HepG2 (cell line): ENCODE results near the gene NR2F1. TPM values are rescaled to one million over a fixed set of nuclear protein-coding genes. Genes with fewer than 3 reads are reported as not detected.
A peak's percentile ranks its signal among the peaks of the same experiment; 100 is the strongest.

Source experiments
- ATAC-seq: fragments of 200-7000 bp; cut with Tn5 transposase; 3 replicates; pipeline ENCODE4 v1.9.1; 2020; ENCODE audit warnings: mild to moderate bottlenecking, moderate library complexity
- BruUV-seq: library from RNA; stranded (reverse); fragments of 400-500 nt; replicated peaks from 2 replicates; lab custom pipeline; 2021; lab: Mats Ljungman, UMichigan
- CTCF ChIA-PET: fragments of 300-600 bp; formaldehyde crosslinking; extraction: SDS; loops from one replicate; lab custom pipeline; 2021; ENCODE audit warnings: low total read pairs, inconsistent platforms, low intra/inter-chr PET ratio; lab: Yijun Ruan, JAX
- POLR2A ChIA-PET: fragments of 350-600 bp; sonication (Branson Sonifier 250); formaldehyde crosslinking; loops from one replicate; lab custom pipeline; 2020; ENCODE audit warnings: antibody characterized with exemption, inconsistent platforms; lab: Yijun Ruan, JAX
- DNase-seq: peaks from one replicate; pipeline ENCODE4 v3.0.0-alpha.2; 2015; ENCODE audit warnings: low spot score
- FAIRE-seq: peaks from 3 replicates; lab custom pipeline; 2011; peaks lifted over from hg19 to GRCh38; lab: Jason Lieb, UNC
- H2AFZ ChIP-seq: one replicate; pipeline ENCODE4 v1.6.1; 2011; ENCODE audit warnings: low read length, inconsistent platforms
- H3K27ac ChIP-seq: fragments of 300-600 bp; 3 replicates; pipeline ENCODE4 v1.8.0; 2011; ENCODE audit warnings: mixed run types, mild to moderate bottlenecking, mixed read lengths, low read length, inconsistent platforms; ENCODE audit not compliant: insufficient read depth; ENCODE audit errors: extremely low read length
- H3K27me3 ChIP-seq, 2 experiments: fragments of 200-600 bp in 1 of 2; 2 replicates in 1 of 2; 3 replicates in 1 of 2; pipeline versions ENCODE4 v1.6.0 to v1.8.0; 2011; ENCODE audit warnings: low read length in 2 of 2, mild to moderate bottlenecking in 2 of 2, moderate library complexity in 2 of 2, inconsistent platforms in 1 of 2; ENCODE audit not compliant: insufficient read depth in 2 of 2, control insufficient read depth in 1 of 2
- H3K36me3 ChIP-seq, 2 experiments: fragments of 200-600 bp in 1 of 2; replicated peaks in 1 of 2; 2 replicates in 1 of 2; 3 replicates in 1 of 2; pipeline versions ENCODE4 v1.5.1 to v1.8.0; 2011; ENCODE audit warnings: low read length in 2 of 2, inconsistent platforms in 1 of 2; ENCODE audit not compliant: insufficient read depth in 2 of 2, control insufficient read depth in 1 of 2
- H3K4me1 ChIP-seq: 2 replicates; pipeline ENCODE4 v1.5.1; 2012; ENCODE audit warnings: low read length, inconsistent platforms; ENCODE audit not compliant: insufficient read depth
- H3K4me2 ChIP-seq: 2 replicates; pipeline ENCODE4 v1.6.0; 2011; ENCODE audit warnings: low read depth, low read length, inconsistent platforms
- H3K4me3 ChIP-seq, 3 experiments: fragments of 200-600 bp in 1 of 3; sonication (generic), shearing (Covaris generic) in 1 of 3; replicated peaks in 1 of 3; 2 replicates each; pipeline ENCODE4 v1.5.1; 2011 to 2016; ENCODE audit warnings: low read length in 3 of 3, inconsistent platforms in 2 of 3, low read depth in 2 of 3, mild to moderate bottlenecking in 2 of 3, control low read depth in 1 of 3, mixed read lengths in 1 of 3; ENCODE audit not compliant: insufficient read depth in 1 of 3
- H3K79me2 ChIP-seq: one replicate; pipeline ENCODE4 v1.6.1; 2011; ENCODE audit warnings: low read length, inconsistent platforms; ENCODE audit not compliant: insufficient read depth
- H3K9ac ChIP-seq: 2 replicates; pipeline ENCODE4 v1.6.0; 2011; ENCODE audit warnings: mild to moderate bottlenecking, low read depth, low read length, inconsistent platforms; ENCODE audit not compliant: insufficient read depth
- H3K9me3 ChIP-seq: 2 replicates; pipeline ENCODE4 v1.5.1; 2012; ENCODE audit warnings: mild to moderate bottlenecking, low read length
- H4K20me1 ChIP-seq: 2 replicates; pipeline ENCODE4 v1.6.0; 2011; ENCODE audit warnings: inconsistent platforms, mild to moderate bottlenecking, low read length, moderate library complexity; ENCODE audit not compliant: insufficient read depth
- ATF7 ChIP-seq, 2 experiments: fragments of 450-650 bp in 1 of 2; sonication (generic) in 1 of 2; formaldehyde crosslinking in 1 of 2; IDR thresholded peaks; 2 replicates each; pipeline versions ENCODE4 v1.4.0 to v1.6.1; 2016 to 2020; ENCODE audit warnings: antibody characterized with exemption in 1 of 2, mild to moderate bottlenecking in 1 of 2, missing genetic modification reagents in 1 of 2
- BCLAF1 ChIP-seq: fragments of 450-650 bp; IDR thresholded peaks from 2 replicates; pipeline ENCODE4 v1.6.1; 2017; ENCODE audit warnings: mild to moderate bottlenecking
- GATAD2A ChIP-seq: IDR thresholded peaks from 2 replicates; pipeline ENCODE4 v1.6.1; 2016
- HNRNPK ChIP-seq: fragments of 200-400 bp; formaldehyde crosslinking; IDR thresholded peaks from 2 replicates; pipeline ENCODE4 v1.6.1; 2018; ENCODE audit warnings: low read length, low read depth, moderate library complexity, mild to moderate bottlenecking; ENCODE audit not compliant: poor library complexity, severe bottlenecking
- IKZF4 ChIP-seq: sonication (generic); formaldehyde crosslinking; IDR thresholded peaks from 2 replicates; pipeline ENCODE4 v1.5.1; 2020; ENCODE audit warnings: borderline replicate concordance, mild to moderate bottlenecking, low read depth, missing genetic modification reagents; ENCODE audit errors: not compliant biosample characterization
- KDM1A ChIP-seq: IDR thresholded peaks from 2 replicates; pipeline ENCODE4 v1.6.1; 2016; ENCODE audit warnings: missing compliant biosample characterization
- NFYC ChIP-seq: IDR thresholded peaks from 2 replicates; pipeline ENCODE4 v1.6.1; 2016; ENCODE audit warnings: missing genetic modification reagents, missing compliant biosample characterization
- NPAS2 ChIP-seq: sonication (generic); formaldehyde crosslinking; IDR thresholded peaks from 2 replicates; pipeline ENCODE4 v1.8.0; 2022; ENCODE audit warnings: mild to moderate bottlenecking, missing genetic modification reagents, borderline replicate concordance
- NR2F1 ChIP-seq, 2 experiments: fragments of 450-650 bp in 1 of 2; formaldehyde crosslinking in 1 of 2; IDR thresholded peaks; 2 replicates each; pipeline versions ENCODE4 v1.5.0 to v1.6.1; 2016 to 2020; ENCODE audit warnings: mild to moderate bottlenecking in 1 of 2, missing compliant biosample characterization in 1 of 2, missing genetic modification reagents in 1 of 2, moderate library complexity in 1 of 2
- REXO4 ChIP-seq: sonication (generic); formaldehyde crosslinking; IDR thresholded peaks from 2 replicates; pipeline ENCODE4 v1.8.0; 2022; ENCODE audit warnings: missing genetic modification reagents, mild to moderate bottlenecking, borderline replicate concordance
- SMAD9 ChIP-seq: sonication (generic); formaldehyde crosslinking; IDR thresholded peaks from 2 replicates; pipeline ENCODE4 v1.5.1; 2020; ENCODE audit warnings: mild to moderate bottlenecking, missing genetic modification reagents
- STAG1 ChIP-seq: sonication (generic); formaldehyde crosslinking; IDR thresholded peaks from 2 replicates; pipeline ENCODE4 v1.4.0; 2020; ENCODE audit warnings: missing genetic modification reagents
- XRCC5 ChIP-seq: fragments of 200-400 bp; formaldehyde crosslinking; optimal IDR thresholded peaks from 2 replicates; pipeline ENCODE3; 2017; ENCODE audit warnings: mild to moderate bottlenecking, low read length
- ZBTB1 ChIP-seq: sonication (generic); formaldehyde crosslinking; IDR thresholded peaks from 2 replicates; pipeline ENCODE4 v1.4.0; 2020; ENCODE audit warnings: missing genetic modification reagents, borderline replicate concordance
- ZNF891 ChIP-seq: sonication (generic); formaldehyde crosslinking; IDR thresholded peaks from 2 replicates; pipeline ENCODE4 v1.5.0; 2020; ENCODE audit warnings: mild to moderate bottlenecking, missing genetic modification reagents
- WGBS: methylation state at CpG from one replicate; pipeline ENCODE4 v1.1.6; 2017; ENCODE audit warnings: low lambda C conversion rate; 5-methylcytosine and 5-hydroxymethylcytosine counted together
- in situ Hi-C: cut with HindIII; loops from 2 replicates; pipeline ENCODE4 v1.10.0; 2017; ENCODE audit warnings: low pct_unique_long_range_greater_than_20kb; ENCODE audit not compliant: extremely low pct_ligation_motif_present
- intact Hi-C: fragments of 100-400 bp; cut with micrococcal nuclease; formaldehyde crosslinking; loops from one replicate; pipeline ENCODE4 v1.10.0; 2022; ENCODE audit not compliant: unreplicated experiment
- polyA plus RNA-seq, 8 experiments: library from polyadenylated mRNA; depleted of rRNA in 3 of 8; stranded (reverse) in 7 of 8; unstranded in 1 of 8; fragments of >200 nt; fragmentation: Illumina TruSeq in 4 of 8; extraction: Trizol in 4 of 8; gene quantifications; 2 replicates each; pipeline versions ENCODE4 v1.2.1 to v1.2.3, GENCODE V29; 2011 to 2016; ENCODE audit warnings: low read depth in 4 of 8, missing spikeins in 1 of 8, mixed read lengths in 1 of 8; ENCODE audit not compliant: insufficient read depth in 1 of 8
- total RNA-seq, 5 experiments: library from RNA; depleted of rRNA; stranded (reverse); fragments of >200 nt; fragmentation: Illumina TruSeq; extraction: Trizol; gene quantifications; 2 replicates each; pipeline ENCODE4 v1.2.3, GENCODE V29; 2016; ENCODE audit warnings: low read depth in 1 of 5
- TF ChIP-seq, protein P1 (sequence below): sonication (generic); formaldehyde crosslinking; IDR thresholded peaks from 2 replicates; pipeline ENCODE4 v1.5.0; 2020; ENCODE audit warnings: missing genetic modification reagents, mild to moderate bottlenecking, borderline replicate concordance
- TF ChIP-seq, protein P2 (sequence below): sonication (generic); formaldehyde crosslinking; IDR thresholded peaks from 2 replicates; pipeline ENCODE4 v1.5.0; 2020; ENCODE audit warnings: mild to moderate bottlenecking, missing genetic modification reagents, moderate library complexity

Gene NR2F1
- total and polyA plus RNA-seq, 2 of the 13 experiments (the other 11 are each of a cell fraction or from before 2014, with no cell fraction given), result 17.1 to 59.7 TPM

DNA sequence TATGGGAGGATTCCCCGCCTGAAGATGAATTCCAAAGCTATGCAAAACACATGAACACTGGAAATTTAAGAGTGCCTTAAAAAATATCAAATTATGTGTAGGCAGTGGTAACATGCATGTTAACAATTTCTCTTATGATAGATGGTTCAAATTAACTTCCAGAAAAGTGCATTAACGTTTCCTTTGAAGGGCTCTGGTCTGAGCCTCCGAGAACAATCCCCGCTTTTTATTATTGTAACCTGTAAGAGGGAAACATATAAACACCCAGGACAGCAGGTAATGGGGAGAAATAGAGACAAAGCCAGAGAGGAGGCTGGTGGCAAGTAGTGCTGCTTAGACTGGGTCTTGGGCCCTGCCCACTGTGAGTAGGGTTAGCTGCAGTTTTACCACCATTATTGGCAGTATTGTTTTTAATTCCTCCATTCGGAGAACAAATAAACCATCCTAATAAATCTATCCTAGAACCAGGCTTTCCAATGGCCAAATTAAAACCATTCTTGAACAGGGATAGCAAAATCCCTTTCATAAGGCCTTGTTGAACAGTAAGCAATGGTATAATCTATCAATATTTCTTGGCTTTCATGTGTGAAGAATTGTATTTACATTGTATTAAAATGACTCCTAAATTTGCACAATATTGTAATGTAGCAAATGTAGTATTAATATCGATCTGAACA, 6.3 kb downstream of the NR2F1 start (continued):
- TF ChIP-seq ATF7 (IDR thresholded peaks at IDR 0.05) (no peak), ATF7 (CRISPR knock-in tag; IDR thresholded peaks at IDR 0.05) (no peak)

- Histone ChIP-seq H3K9ac (no peak overlapping the region), H3K4me3 (peak overlapping the region in 1 of 3 experiments; percentile 28; a peak in 2 of 6 replicates), H2AFZ (no peak overlapping the region), H3K79me2 (peaks cover 60% of the 10 kb centered on the region), H3K27me3 (no peaks in the 10 kb centered on the region; a peak in 1 of 5 replicates), H3K4me1 (peaks cover 53% of the 10 kb centered on the region), H3K4me2 (peak overlapping the region; percentile 61), H3K27ac (no peak overlapping the region), H4K20me1 (peaks cover 62% of the 10 kb centered on the region), H3K9me3 (no peaks in the 10 kb centered on the region), H3K36me3 (peaks cover 10 to 53% of the 10 kb centered on the region in 2 experiments)
- FAIRE-seq, result no peak
- 78% methylated on average over 2 of the region's 2 CpGs for WGBS
- ChIA-PET CTCF (no interaction called here), POLR2A (no interaction called here)
- TF ChIP-seq NR2F1 (CRISPR knock-in tag; IDR thresholded peaks at IDR 0.05), result no peak
- TF ChIP-seq ZNF891, result no peak
- TF ChIP-seq ZBTB1 (CRISPR knock-in tag), result no peak
- TF ChIP-seq NFYC (CRISPR knock-in tag), result no peak
- peak; percentile 24; the same call in 1 of the 2 replicates for TF ChIP-seq STAG1 (CRISPR knock-in tag)
- TF ChIP-seq IKZF4 (CRISPR knock-in tag), result no peak
- TF ChIP-seq KDM1A (CRISPR knock-in tag), result no peak
- no peak for TF ChIP-seq SMAD9 (CRISPR knock-in tag)
- TF ChIP-seq, protein P1, sequence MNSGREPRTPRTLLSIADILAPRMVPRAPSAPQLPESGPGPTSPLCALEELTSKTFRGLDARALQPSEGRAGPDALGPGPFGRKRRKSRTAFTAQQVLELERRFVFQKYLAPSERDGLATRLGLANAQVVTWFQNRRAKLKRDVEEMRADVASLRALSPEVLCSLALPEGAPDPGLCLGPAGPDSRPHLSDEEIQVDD (CRISPR knock-in tag), result no peak
- TF ChIP-seq XRCC5, result no peak
- TF ChIP-seq NPAS2 (CRISPR knock-in tag), result no peak
- TF ChIP-seq, protein P2, sequence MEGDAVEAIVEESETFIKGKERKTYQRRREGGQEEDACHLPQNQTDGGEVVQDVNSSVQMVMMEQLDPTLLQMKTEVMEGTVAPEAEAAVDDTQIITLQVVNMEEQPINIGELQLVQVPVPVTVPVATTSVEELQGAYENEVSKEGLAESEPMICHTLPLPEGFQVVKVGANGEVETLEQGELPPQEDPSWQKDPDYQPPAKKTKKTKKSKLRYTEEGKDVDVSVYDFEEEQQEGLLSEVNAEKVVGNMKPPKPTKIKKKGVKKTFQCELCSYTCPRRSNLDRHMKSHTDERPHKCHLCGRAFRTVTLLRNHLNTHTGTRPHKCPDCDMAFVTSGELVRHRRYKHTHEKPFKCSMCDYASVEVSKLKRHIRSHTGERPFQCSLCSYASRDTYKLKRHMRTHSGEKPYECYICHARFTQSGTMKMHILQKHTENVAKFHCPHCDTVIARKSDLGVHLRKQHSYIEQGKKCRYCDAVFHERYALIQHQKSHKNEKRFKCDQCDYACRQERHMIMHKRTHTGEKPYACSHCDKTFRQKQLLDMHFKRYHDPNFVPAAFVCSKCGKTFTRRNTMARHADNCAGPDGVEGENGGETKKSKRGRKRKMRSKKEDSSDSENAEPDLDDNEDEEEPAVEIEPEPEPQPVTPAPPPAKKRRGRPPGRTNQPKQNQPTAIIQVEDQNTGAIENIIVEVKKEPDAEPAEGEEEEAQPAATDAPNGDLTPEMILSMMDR (CRISPR knock-in tag), result 0 out of 2 replicates have a peak, but pooled peaks have one; percentile 9
- TF ChIP-seq HNRNPK, result no peak
- no peak for TF ChIP-seq REXO4 (CRISPR knock-in tag)
- no peak for TF ChIP-seq BCLAF1
- TF ChIP-seq GATAD2A (CRISPR knock-in tag), result no peak
- 0 out of 3 replicates have a peak, but pooled peaks have one; percentile 10 for ATAC-seq
- BruUV-seq, result no TSS peak
- DNase-seq, result no peak
- intact Hi-C loops, result no loop called here
- in situ Hi-C loops, result loop anchor here (10.0 kb wide), 1 partner anchor 325 kb away; no protein-coding TSS in a partner anchor
Measured at GRCh38 chr5:93589829-93590215, 6.8 kb downstream of the NR2F1 start.
